Thymus (tissue), 11 donors: ENCODE results near the gene GRB2. TPM values are rescaled to one million over a fixed set of nuclear protein-coding genes. Genes with fewer than 3 reads are reported as not detected.

ENCODE experiments used
- DNase-seq, 9 donors: peaks; one replicate each; pipeline ENCODE4 v3.0.0-alpha.2; 2013; ENCODE audit warnings: low spot score in 9 of 9, low read depth in 6 of 9, missing footprints in 1 of 9
- H3K27ac ChIP-seq, 2 donors: one replicate each; pipeline ENCODE4 v1.5.1; 2013; ENCODE audit warnings: control low read depth in 1 of 2, low read depth in 1 of 2, low read length in 1 of 2, mild to moderate bottlenecking in 1 of 2, moderate library complexity in 1 of 2
- H3K27me3 ChIP-seq, 2 donors: one replicate each; pipeline ENCODE4 v1.5.1; 2013; ENCODE audit warnings: low read length in 1 of 2; ENCODE audit not compliant: control insufficient read depth in 2 of 2, insufficient read depth in 1 of 2
- H3K36me3 ChIP-seq, 2 donors: one replicate each; pipeline ENCODE4 v1.5.1; 2013; ENCODE audit warnings: low read length in 1 of 2, mild to moderate bottlenecking in 1 of 2, moderate library complexity in 1 of 2; ENCODE audit not compliant: control insufficient read depth in 2 of 2, insufficient read depth in 2 of 2
- H3K4me1 ChIP-seq, 2 donors: one replicate each; pipeline ENCODE4 v1.5.1; 2013; ENCODE audit warnings: low read length in 2 of 2; ENCODE audit not compliant: control insufficient read depth in 2 of 2, insufficient read depth in 2 of 2
- H3K4me3 ChIP-seq, 2 donors: one replicate each; pipeline ENCODE4 v1.5.1; 2013; ENCODE audit warnings: low read length in 2 of 2, control low read depth in 1 of 2, mild to moderate bottlenecking in 1 of 2
- H3K9me3 ChIP-seq, 2 donors: one replicate each; pipeline ENCODE4 v1.5.1; 2013; ENCODE audit warnings: low read length in 1 of 2, mild to moderate bottlenecking in 1 of 2; ENCODE audit not compliant: control insufficient read depth in 2 of 2, insufficient read depth in 1 of 2
- WGBS: extraction: QIAGEN DNeasy Blood & Tissue Kit; methylation state at CpG from one replicate; pipeline ENCODE4 v1.1.7; 2013; 5-methylcytosine and 5-hydroxymethylcytosine counted together
- polyA plus RNA-seq: library from polyadenylated mRNA; stranded (reverse); fragments of 200-250 nt; gene quantifications from one replicate; pipeline ENCODE4 v1.2.3, GENCODE V29; 2013
- total RNA-seq: library from RNA; stranded (reverse); fragments of 120-200 nt; gene quantifications from one replicate; pipeline ENCODE4 v1.2.4, GENCODE V29; 2013
- donor health status: healthy.

Gene GRB2
- total and polyA plus RNA-seq, 2 donors, result 65.1 to 79.4 TPM

DNA sequence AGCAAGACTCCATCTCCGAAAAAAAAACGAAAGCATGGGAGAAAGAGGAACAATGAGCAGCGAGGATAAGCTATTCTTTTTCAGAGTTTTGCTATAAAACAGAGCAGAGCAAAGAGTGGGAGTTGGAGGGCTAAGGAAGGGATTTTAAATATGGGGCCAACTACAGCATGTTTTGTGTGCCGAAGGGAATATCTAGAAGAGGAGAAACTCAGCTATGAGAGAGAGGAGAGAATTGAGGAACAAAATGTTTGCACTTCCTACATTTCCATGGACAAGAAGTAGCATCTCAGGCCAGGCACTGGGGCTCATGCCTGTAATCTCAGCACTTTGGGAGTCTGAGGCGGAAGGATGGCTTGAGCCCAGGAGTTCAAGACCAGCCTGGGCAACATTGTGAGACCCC, 13.1 kb upstream of the GRB2 start:
- Histone ChIP-seq H3K4me1 (no peaks in the 10 kb centered on the region), H3K4me3 (no peak overlapping the region), H3K27me3 (no peaks in the 10 kb centered on the region), H3K36me3 (no peaks in the 10 kb centered on the region), H3K27ac (no peak overlapping the region), H3K9me3 (no peaks in the 10 kb centered on the region)
- 58% methylated on average over 5 of the region's 5 CpGs for WGBS
- no peak for DNase-seq

- Histone ChIP-seq H3K9me3 (no peaks in the 10 kb centered on the region), H3K4me3 (no peak overlapping the region), H3K4me1 (peaks cover 4 to 8% of the 10 kb centered on the region in 2 donors), H3K27me3 (no peaks in the 10 kb centered on the region), H3K27ac (no peak overlapping the region), H3K36me3 (no peaks in the 10 kb centered on the region)
- DNase-seq, result no peak
- 87% methylated on average over 9 of the region's 9 CpGs for WGBS
Observed at GRCh38 chr17:75417054-75417580, 11.6 kb upstream of the GRB2 start.

- Histone ChIP-seq H3K4me1 (peaks cover 4 to 17% of the 10 kb centered on the region in 2 donors), H3K36me3 (no peaks in the 10 kb centered on the region), H3K27me3 (no peaks in the 10 kb centered on the region), H3K9me3 (no peaks in the 10 kb centered on the region), H3K27ac (no peak overlapping the region), H3K4me3 (no peak overlapping the region)
- WGBS, result 98% methylated on average over 9 of the region's 9 CpGs
- DNase-seq, result no peak
Observed at GRCh38 chr17:75416006-75416405, 10.5 kb upstream of the GRB2 start.

DNA sequence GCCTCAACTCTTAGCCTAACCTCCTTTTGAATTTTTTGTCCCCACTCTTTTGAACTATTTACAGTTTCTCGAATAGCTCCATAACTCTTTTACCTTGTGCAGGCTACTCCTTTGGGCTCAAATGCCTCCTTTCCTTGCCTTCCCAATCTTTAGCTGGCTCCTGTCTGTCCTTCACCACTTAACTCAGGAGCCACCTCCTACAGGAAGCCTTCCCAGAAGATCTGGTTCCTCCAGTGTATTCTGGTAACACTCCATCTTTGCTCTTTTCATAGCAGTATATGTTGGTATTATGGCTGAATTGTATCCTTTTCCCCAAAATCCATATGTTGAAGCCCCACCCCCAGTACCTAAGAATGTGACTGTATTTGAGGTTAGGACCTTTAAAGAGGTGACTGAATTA, 9.0 kb upstream of the GRB2 start:
- no peak overlapping the region for H3K4me3 ChIP-seq
- no peaks in the 10 kb centered on the region for H3K9me3 ChIP-seq
- DNase-seq, result no peak
- 100% methylated on average over 1 of the region's 1 CpG for WGBS
- H3K36me3 ChIP-seq, result no peaks in the 10 kb centered on the region
- no peak overlapping the region for H3K27ac ChIP-seq
- H3K4me1 ChIP-seq, result peaks cover 4 to 18% of the 10 kb centered on the region in 2 donors
- H3K27me3 ChIP-seq, result no peaks in the 10 kb centered on the region

DNA sequence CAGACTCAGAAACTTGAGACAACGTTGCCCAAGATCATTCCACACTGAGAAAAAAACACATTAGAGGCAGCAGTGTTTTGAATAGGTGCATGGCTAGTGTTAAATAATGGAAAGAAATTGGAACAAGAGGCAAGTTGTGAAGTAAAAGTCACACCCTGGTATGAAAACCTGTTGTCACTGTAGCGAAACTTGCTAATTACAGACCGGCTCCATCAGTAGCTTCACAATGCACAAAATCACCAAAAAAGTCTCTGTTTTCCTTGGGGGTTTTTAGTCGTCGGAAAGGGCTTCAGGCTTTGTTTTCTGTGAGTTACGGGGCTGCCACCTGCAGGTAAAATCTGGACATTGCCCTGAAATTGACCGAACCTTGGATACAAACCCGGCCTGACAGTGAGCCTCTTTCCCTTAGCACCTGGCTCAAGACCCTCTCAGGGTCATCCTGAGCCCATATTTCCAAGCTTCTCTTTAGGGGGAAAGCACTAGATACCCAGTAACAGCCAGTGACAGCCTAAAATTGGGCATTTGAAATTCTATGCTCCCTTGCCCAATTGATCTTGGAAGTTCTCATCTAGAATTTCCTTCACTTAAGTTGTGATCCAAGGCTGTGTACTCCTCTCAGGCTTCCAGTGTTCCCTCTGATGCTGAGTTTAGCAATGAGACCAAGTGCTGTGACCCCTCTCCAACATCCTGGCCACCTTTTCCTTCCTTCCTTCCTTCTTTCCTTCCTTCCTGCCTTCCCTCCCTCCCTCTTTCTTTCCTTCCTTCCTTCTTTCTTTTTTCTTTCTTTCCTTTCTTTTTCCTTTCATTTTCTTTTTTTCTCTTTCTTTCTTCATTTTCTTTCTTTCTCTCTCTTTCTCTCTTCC, 7.2 kb upstream of the GRB2 start:
- Histone ChIP-seq H3K27ac (peak overlapping the region; percentile 21 to 76), H3K36me3 (no peaks in the 10 kb centered on the region), H3K4me3 (peak overlapping the region in 1 of 2 donors; percentile 10), H3K27me3 (no peaks in the 10 kb centered on the region), H3K9me3 (no peaks in the 10 kb centered on the region), H3K4me1 (peaks cover 4 to 18% of the 10 kb centered on the region in 2 donors)
- DNase-seq, result peak; percentile 56 to 93 (median 83)
- whole genome bisulfite sequencing, result 4% methylated on average over 8 of the region's 8 CpGs

- Histone ChIP-seq H3K36me3 (no peaks in the 10 kb centered on the region), H3K27ac (peak overlapping the region; percentile 8 to 37), H3K4me1 (peaks cover 4 to 22% of the 10 kb centered on the region in 2 donors), H3K9me3 (no peaks in the 10 kb centered on the region), H3K4me3 (no peak overlapping the region), H3K27me3 (no peaks in the 10 kb centered on the region)
- 86% methylated on average over 5 of the region's 5 CpGs for WGBS
- DNase-seq, result peak in 1 of 9 donors; percentile 33
Observed at GRCh38 chr17:75411328-75412067, 6.0 kb upstream of the GRB2 start.

GRCh38 chr17:75410141-75410540, 4.7 kb upstream of the GRB2 start:
- Histone ChIP-seq H3K9me3 (no peaks in the 10 kb centered on the region), H3K36me3 (no peaks in the 10 kb centered on the region), H3K4me1 (peaks cover 7 to 26% of the 10 kb centered on the region in 2 donors), H3K27ac (no peak overlapping the region), H3K27me3 (no peaks in the 10 kb centered on the region), H3K4me3 (no peak overlapping the region)
- 98% methylated on average over 4 of the region's 4 CpGs for WGBS
- DNase-seq, result no peak

DNA sequence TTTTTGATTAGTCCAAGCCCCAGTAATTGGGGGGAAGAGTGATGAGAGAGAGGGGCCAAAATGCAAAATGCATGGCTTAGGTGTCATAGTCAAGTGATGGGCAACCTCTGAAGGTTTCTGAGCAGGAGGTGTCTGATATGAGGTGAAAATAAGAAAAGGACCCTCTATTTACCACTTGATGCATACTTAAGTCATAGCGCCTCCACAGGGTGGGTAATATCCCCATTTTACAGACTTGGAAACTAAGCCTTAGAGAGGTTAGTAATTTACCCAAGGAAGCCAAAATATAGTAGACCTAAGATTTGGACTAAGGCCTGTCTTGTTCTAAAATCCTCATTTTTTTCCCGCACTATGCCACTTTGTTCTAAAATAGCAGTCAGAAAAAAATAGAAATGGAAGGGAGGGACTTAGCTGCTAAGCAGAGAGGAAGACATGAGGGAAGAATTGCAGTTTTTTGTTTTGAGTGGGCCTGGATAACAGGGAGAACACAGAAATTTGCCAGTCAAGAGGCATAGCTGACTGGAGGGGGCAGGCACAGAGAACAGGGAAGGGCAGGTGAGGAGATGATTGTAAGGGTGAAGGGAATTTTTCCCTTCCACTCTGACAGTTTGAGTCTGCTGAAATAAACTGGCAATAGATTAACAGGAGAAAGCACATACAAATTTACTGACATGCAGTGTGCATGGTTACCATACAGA, 2.3 kb upstream of the GRB2 start:
- H3K4me3 ChIP-seq, result no peak overlapping the region
- DNase-seq, result no peak
- peaks cover 7 to 35% of the 10 kb centered on the region in 2 donors for H3K4me1 ChIP-seq
- no peaks in the 10 kb centered on the region for H3K9me3 ChIP-seq
- H3K27me3 ChIP-seq, result no peaks in the 10 kb centered on the region
- H3K36me3 ChIP-seq, result no peaks in the 10 kb centered on the region
- H3K27ac ChIP-seq, result no peak overlapping the region
- WGBS, result 98% methylated on average over 2 of the region's 2 CpGs
